Natural killer cell (primary cell): ENCODE measurements around the gene ZNF700. TPM values are rescaled to one million over a fixed set of nuclear protein-coding genes. Genes with fewer than 3 reads are reported as not detected.

Experiments used
- ATAC-seq, 3 donors: fragments of 150-1000 bp in 2 of 3; fragments of 200-7000 bp in 1 of 3; cut with Tn5 transposase; 1 replicate in 1 of 3; 2 replicates in 2 of 3; pipeline ENCODE4 v1.10.0; 2021; ENCODE audit warnings: mild to moderate bottlenecking in 2 of 3, moderate library complexity in 2 of 3
- DNase-seq, 2 donors: peaks; one replicate each; pipeline versions ENCODE4 v3.0.0 to v3.0.0-alpha.2; 2013 to 2021; ENCODE audit warnings: mixed read lengths in 1 of 2
- H3K27ac ChIP-seq: one replicate; pipeline ENCODE4 v1.5.1; 2013; ENCODE audit warnings: mild to moderate bottlenecking, low read length
- H3K27me3 ChIP-seq: one replicate; pipeline ENCODE4 v1.6.1; 2013; ENCODE audit warnings: low read length; ENCODE audit not compliant: control insufficient read depth, insufficient read depth
- H3K36me3 ChIP-seq: one replicate; pipeline ENCODE4 v1.6.1; 2013; ENCODE audit warnings: low read length; ENCODE audit not compliant: control insufficient read depth, insufficient read depth
- H3K4me1 ChIP-seq: one replicate; pipeline ENCODE4 v1.6.1; 2013; ENCODE audit warnings: low read length; ENCODE audit not compliant: control insufficient read depth, insufficient read depth
- H3K4me3 ChIP-seq: one replicate; pipeline ENCODE4 v1.5.1; 2013; ENCODE audit warnings: low read length
- H3K9me3 ChIP-seq: one replicate; pipeline ENCODE4 v1.6.1; 2013; ENCODE audit warnings: low read length; ENCODE audit not compliant: control insufficient read depth, insufficient read depth
- H3K27ac Mint-ChIP-seq, 2 donors: one replicate each; pipeline ENCODE4 v1.8.0; 2022; ENCODE audit warnings: mild to moderate bottlenecking in 2 of 2, mixed read lengths in 2 of 2, moderate library complexity in 1 of 2
- H3K27me3 Mint-ChIP-seq, 2 donors: one replicate each; pipeline ENCODE4 v1.8.0; 2022; ENCODE audit warnings: low read depth in 2 of 2, mixed read lengths in 2 of 2
- H3K36me3 Mint-ChIP-seq: one replicate; pipeline ENCODE4 v1.8.0; 2022; ENCODE audit warnings: mixed read lengths
- H3K4me1 Mint-ChIP-seq, 2 donors: one replicate each; pipeline ENCODE4 v1.8.0; 2022; ENCODE audit warnings: mixed read lengths in 2 of 2
- H3K4me3 Mint-ChIP-seq: one replicate; pipeline ENCODE4 v1.8.0; 2022; ENCODE audit warnings: mild to moderate bottlenecking, moderate library complexity, mixed read lengths
- H3K9me3 Mint-ChIP-seq, 2 donors: one replicate each; pipeline ENCODE4 v1.8.0; 2022; ENCODE audit warnings: mixed read lengths in 2 of 2
- CTCF ChIP-seq: fragments of 200-600 bp; IDR thresholded peaks from one replicate; pipeline ENCODE4 v1.8.0; 2022; ENCODE audit warnings: antibody characterized with exemption
- WGBS: methylation state at CpG from one replicate; pipeline ENCODE4 v1.1.7; 2013; ENCODE audit warnings: missing lambda C conversion rate; ENCODE audit not compliant: insufficient coverage; 5-methylcytosine and 5-hydroxymethylcytosine counted together
- intact Hi-C: fragments of 100-400 bp; cut with micrococcal nuclease; formaldehyde crosslinking; loops from one replicate; pipeline ENCODE4 v1.14.2; 2022
- total RNA-seq, 4 donors: library from RNA; stranded (reverse); fragments of 120-200 nt in 1 of 4; gene quantifications; one replicate each; pipeline versions ENCODE4 v1.2.3 to v1.2.4, GENCODE V29; 2013 to 2022

ZNF700 gene
- total RNA-seq, 3 donors from 2014 or later (not counting 1 experiment from before 2014, with no cell fraction given) = 25.1 to 30.1 (median 26.4) TPM

- Mint-ChIP-seq H3K36me3 (peaks cover 15% of the 10 kb centered on the region), H3K4me1 (peaks cover 4 to 6% of the 10 kb centered on the region in 2 donors), H3K27ac (no peak overlapping the region), H3K9me3 (no peaks in the 10 kb centered on the region), H3K27me3 (no peaks in the 10 kb centered on the region), H3K4me3 (no peak overlapping the region)
- Histone ChIP-seq H3K4me1 (no peaks in the 10 kb centered on the region), H3K9me3 (peaks cover 9% of the 10 kb centered on the region), H3K27ac (no peak overlapping the region), H3K36me3 (peaks cover 9% of the 10 kb centered on the region), H3K4me3 (no peak overlapping the region), H3K27me3 (no peaks in the 10 kb centered on the region)
- DNase-seq (no peak), ATAC-seq (no peak)
- intact Hi-C loops = no loop called here
- 89% methylated on average over 3 of the region's 5 CpGs for WGBS
- TF ChIP-seq CTCF = no peak
Observed at GRCh38 chr19:11973019-11973810, 48.3 kb downstream of the ZNF700 start.

- whole genome bisulfite sequencing = 100% methylated on average over 3 of the region's 9 CpGs
- intact Hi-C loops = no loop called here
- peaks cover 33% of the 10 kb centered on the region for H3K36me3 Mint-ChIP-seq
- Histone ChIP-seq H3K27ac (no peak overlapping the region), H3K4me3 (no peak overlapping the region), H3K27me3 (no peaks in the 10 kb centered on the region), H3K9me3 (peaks cover 46% of the 10 kb centered on the region), H3K36me3 (peaks cover 17% of the 10 kb centered on the region), H3K4me1 (no peaks in the 10 kb centered on the region)
- peaks cover 3 to 4% of the 10 kb centered on the region in 2 donors for H3K9me3 Mint-ChIP-seq
- DNase-seq = no peak
- no peak for TF ChIP-seq CTCF
- no peak overlapping the region for H3K4me3 Mint-ChIP-seq
- no peak for ATAC-seq
- H3K27me3 Mint-ChIP-seq = no peaks in the 10 kb centered on the region
- H3K4me1 Mint-ChIP-seq = no peaks in the 10 kb centered on the region
- H3K27ac Mint-ChIP-seq = no peak overlapping the region
Observed at GRCh38 chr19:11978492-11979100, 53.7 kb downstream of the ZNF700 start.

GRCh38 chr19:11979527-11979926, 54.6 kb downstream of the ZNF700 start:
- no peak overlapping the region for H3K27ac Mint-ChIP-seq
- Histone ChIP-seq H3K4me3 (no peak overlapping the region), H3K9me3 (peaks cover 46% of the 10 kb centered on the region), H3K4me1 (no peaks in the 10 kb centered on the region), H3K36me3 (peaks cover 17% of the 10 kb centered on the region), H3K27me3 (no peaks in the 10 kb centered on the region), H3K27ac (no peak overlapping the region)
- no peak for TF ChIP-seq CTCF
- intact Hi-C loops = no loop called here
- no peak overlapping the region for H3K4me3 Mint-ChIP-seq
- DNase-seq = no peak
- no peak for ATAC-seq
- peaks cover 33% of the 10 kb centered on the region for H3K36me3 Mint-ChIP-seq
- no peaks in the 10 kb centered on the region for H3K27me3 Mint-ChIP-seq
- peaks cover 3 to 4% of the 10 kb centered on the region in 2 donors for H3K9me3 Mint-ChIP-seq
- 97% methylated on average over 2 of the region's 4 CpGs for WGBS
- no peaks in the 10 kb centered on the region for H3K4me1 Mint-ChIP-seq
